Measurements from ENCODE around the gene IFT22. TPM values are rescaled to one million over a fixed set of nuclear protein-coding genes. Genes with fewer than 3 reads are reported as not detected.

The IFT22 gene
- total and polyA plus RNA-seq, 2 of the 4 experiments (the other 2 are of a cell fraction): 29.3 to 34.1 TPM

- in situ Hi-C loops (cut with MboI; ENCODE audit: low sequenced_read_pairs): no loop called here
- Histone ChIP-seq H3K4ac (ENCODE audit: low read depth, low read length) (no peak overlapping the region), H4K91ac (ENCODE audit: insufficient read depth, low read depth, low read length) (no peak overlapping the region), H3K4me3 (ENCODE audit: insufficient read depth, low read depth, low read length) (no peak overlapping the region), H3K56ac (ENCODE audit: extremely low read depth, insufficient read depth, low read length) (no peak overlapping the region), H3K4me1 (ENCODE audit: control insufficient read depth, insufficient read depth, low read length) (no peaks in the 10 kb centered on the region), H2AK5ac (ENCODE audit: low read depth, low read length) (no peak overlapping the region), H3K36me3 (ENCODE audit: control insufficient read depth, insufficient read depth, low read length) (no peaks in the 10 kb centered on the region), H3K4me2 (ENCODE audit: low read depth, low read length) (no peak overlapping the region), H3K27me3 (ENCODE audit: control insufficient read depth, insufficient read depth, low read length) (peaks cover 58% of the 10 kb centered on the region), H3K18ac (ENCODE audit: low read depth, low read length) (no peak overlapping the region), H3K9ac (ENCODE audit: low read depth, low read length) (no peak overlapping the region), H3K14ac (replicated peaks; ENCODE audit: low read depth, low read length) (no peak overlapping the region), H2AFZ (replicated peaks; ENCODE audit: low read length, poor library complexity) (no peak overlapping the region), H3K9me1 (ENCODE audit: insufficient read depth, low read length) (no peaks in the 10 kb centered on the region), H2BK120ac (ENCODE audit: low read depth, low read length) (no peak overlapping the region), H4K5ac (ENCODE audit: low read depth, low read length) (no peak overlapping the region), H3K27ac (ENCODE audit: insufficient read depth, low read length) (no peak overlapping the region), H3K23ac (ENCODE audit: low read depth, low read length) (no peak overlapping the region), H4K8ac (ENCODE audit: low read depth in 2 of 2, low read length in 2 of 2) (no peak overlapping the region), H2BK20ac (ENCODE audit: low read depth, low read length) (no peak overlapping the region), H2BK15ac (ENCODE audit: low read depth, low read length) (no peak overlapping the region), H4K20me1 (ENCODE audit: insufficient read depth, low read length) (no peaks in the 10 kb centered on the region), H2AK9ac (replicated peaks; ENCODE audit: low read depth, low read length, poor library complexity) (no peak overlapping the region), H3K79me1 (ENCODE audit: low read depth in 1 of 2, low read length in 2 of 2) (no peaks in the 10 kb centered on the region), H2BK5ac (ENCODE audit: low read depth, low read length, poor library complexity, severe bottlenecking) (no peak overlapping the region), H3K9me3 (ENCODE audit: control insufficient read depth, insufficient read depth, low read length) (peaks cover 31% of the 10 kb centered on the region)
- DNase-seq: no peak
- BruUV-seq (replicated peaks): no TSS peak
- ATAC-seq (ENCODE audit: low read depth): no peak
- intact Hi-C loops (cut with micrococcal nuclease): no loop called here
- no peak for TF ChIP-seq USF2 (IDR thresholded peaks at IDR 0.05; ENCODE audit: low read depth, low read length)
- TF ChIP-seq BHLHE40 (IDR thresholded peaks at IDR 0.05; ENCODE audit: low read depth, low read length): no peak
- no peak for TF ChIP-seq FOS (IDR thresholded peaks at IDR 0.05; ENCODE audit: low read depth, low read length)
- no peak for TF ChIP-seq MXI1 (IDR thresholded peaks at IDR 0.05; ENCODE audit: borderline replicate concordance, low read depth, low read length)
- TF ChIP-seq CTCF (conservative IDR thresholded peaks at IDR 0.05; ENCODE audit: low read depth, low read length): no peak
- no peak for TF ChIP-seq RCOR1 (IDR thresholded peaks at IDR 0.05; ENCODE audit: insufficient replicate concordance, low read length)
- TF ChIP-seq CHD1 (IDR thresholded peaks at IDR 0.05; ENCODE audit: low read depth, low read length): no peak
- no peak for TF ChIP-seq CEBPB (IDR thresholded peaks at IDR 0.05; ENCODE audit: low read depth, low read length)
- no peak for TF ChIP-seq RAD21 (IDR thresholded peaks at IDR 0.05; ENCODE audit: low read length)
- TF ChIP-seq RFX5 (IDR thresholded peaks at IDR 0.05; ENCODE audit: low read depth, low read length): no peak
- TF ChIP-seq SMC3 (IDR thresholded peaks at IDR 0.05; ENCODE audit: low read depth, low read length): no peak
- TF ChIP-seq POLR2A (IDR thresholded peaks at IDR 0.05; ENCODE audit: low read depth, low read length): no peak
- TF ChIP-seq MAFK (IDR thresholded peaks at IDR 0.05; ENCODE audit: low read depth, low read length): no peak
- TF ChIP-seq ELK1 (IDR thresholded peaks at IDR 0.05; ENCODE audit: borderline replicate concordance, low read depth, low read length): no peak
- no peak for TF ChIP-seq MAZ (IDR thresholded peaks at IDR 0.05; ENCODE audit: borderline replicate concordance, low read depth, low read length)
- dilution Hi-C loops (cut with HindIII; ENCODE audit: low sequenced_read_pairs, unreplicated experiment): no loop called here
- ChIA-PET CTCF (no interaction called here), POLR2A (ENCODE audit: unreplicated experiment) (no interaction called here)
- WGBS, 2 experiments (ENCODE audit: extremely low coverage in 2 of 2, insufficient read length in 1 of 2): 26% methylated on average over 3 of the region's 16 CpGs; no CpG with 5 or more reads in 1 of the 2 experiments
Measured at GRCh38 chr7:101300465-101301376, 20.9 kb downstream of the IFT22 start.
